Upper lobe of left lung (tissue), 6 donors: Measurements from ENCODE around the gene ZNF709. TPM values are rescaled to one million over a fixed set of nuclear protein-coding genes. Genes with fewer than 3 reads are reported as not detected.

Experiments
- ATAC-seq, 2 donors: fragments of 200-7000 bp; cut with Tn5 transposase; one replicate each; pipeline ENCODE4 v1.9.1; 2022; ENCODE audit warnings: mild to moderate bottlenecking in 2 of 2, moderate library complexity in 2 of 2; ENCODE audit not compliant: low FRiP score in 2 of 2
- DNase-seq, 2 donors: peaks; one replicate each; pipeline ENCODE4 v3.0.0-alpha.2; 2019 to 2020
- H3K27ac ChIP-seq, 4 donors: fragments of 200-600 bp; sonication (generic); one replicate each; pipeline ENCODE4 v1.5.1; 2016 to 2019
- H3K27me3 ChIP-seq, 4 donors: fragments of 200-600 bp; sonication (generic); one replicate each; pipeline ENCODE4 v1.5.1; 2017 to 2019
- H3K36me3 ChIP-seq, 4 donors: fragments of 200-600 bp; sonication (generic); one replicate each; pipeline ENCODE4 v1.5.1; 2016 to 2019
- H3K4me1 ChIP-seq, 4 donors: fragments of 200-600 bp; sonication (generic); one replicate each; pipeline ENCODE4 v1.5.1; 2018 to 2019
- H3K4me3 ChIP-seq, 4 donors: fragments of 200-600 bp; sonication (generic); one replicate each; pipeline ENCODE4 v1.5.1; 2017 to 2019; ENCODE audit warnings: mild to moderate bottlenecking in 2 of 4, moderate library complexity in 1 of 4
- H3K9me3 ChIP-seq, 4 donors: fragments of 200-600 bp; sonication (generic); one replicate each; pipeline ENCODE4 v1.5.1; 2018 to 2019
- EP300 ChIP-seq, 4 donors: sonication (generic); formaldehyde crosslinking; IDR thresholded peaks; one replicate each; pipeline ENCODE4 v1.5.1; 2017; ENCODE audit warnings: antibody characterized with exemption in 4 of 4, control low read depth in 2 of 4
- POLR2A ChIP-seq, 4 donors: fragments of 450-650 bp; IDR thresholded peaks; one replicate each; pipeline ENCODE4 v1.5.1; 2016 to 2017; ENCODE audit warnings: antibody characterized with exemption in 4 of 4, mild to moderate bottlenecking in 2 of 4
- POLR2AphosphoS5 ChIP-seq, 2 donors: sonication (generic); formaldehyde crosslinking; IDR thresholded peaks; one replicate each; pipeline ENCODE4 v1.5.1; 2017; ENCODE audit warnings: antibody characterized with exemption in 2 of 2
- WGBS, 2 donors: methylation state at CpG; one replicate each; pipeline ENCODE4 v1.1.5; 2017 to 2018; 5-methylcytosine and 5-hydroxymethylcytosine counted together
- total RNA-seq, 6 donors: library from RNA; depleted of rRNA in 4 of 6; stranded (reverse); fragments of >200 nt in 4 of 6; gene quantifications; one replicate each; pipeline versions ENCODE4 v1.1.0 to v1.2.1, GENCODE V29; 2016 to 2021
- TF ChIP-seq, protein P1 (sequence below), 6 experiments: fragments of 450-650 bp in 4 of 6; fragments of 200-600 bp in 2 of 6; sonication (generic) in 2 of 6; IDR thresholded peaks; one replicate each; pipeline ENCODE4 v1.5.1; 2016 to 2019; ENCODE audit warnings: antibody characterized with exemption in 6 of 6
- donor health status: DM: no; HTN: no; CAD: no; lungs with moderate emphysema.
- donor health status: DM: no; HTN: yes; CAD: no; lungs with severe emphysema.

ZNF709 gene
- total RNA-seq = 10 to 100 TPM in 1 of 6 donors, 1 to 10 TPM in 5; 1.9 to 11.2 (median 2.5) TPM

DNA sequence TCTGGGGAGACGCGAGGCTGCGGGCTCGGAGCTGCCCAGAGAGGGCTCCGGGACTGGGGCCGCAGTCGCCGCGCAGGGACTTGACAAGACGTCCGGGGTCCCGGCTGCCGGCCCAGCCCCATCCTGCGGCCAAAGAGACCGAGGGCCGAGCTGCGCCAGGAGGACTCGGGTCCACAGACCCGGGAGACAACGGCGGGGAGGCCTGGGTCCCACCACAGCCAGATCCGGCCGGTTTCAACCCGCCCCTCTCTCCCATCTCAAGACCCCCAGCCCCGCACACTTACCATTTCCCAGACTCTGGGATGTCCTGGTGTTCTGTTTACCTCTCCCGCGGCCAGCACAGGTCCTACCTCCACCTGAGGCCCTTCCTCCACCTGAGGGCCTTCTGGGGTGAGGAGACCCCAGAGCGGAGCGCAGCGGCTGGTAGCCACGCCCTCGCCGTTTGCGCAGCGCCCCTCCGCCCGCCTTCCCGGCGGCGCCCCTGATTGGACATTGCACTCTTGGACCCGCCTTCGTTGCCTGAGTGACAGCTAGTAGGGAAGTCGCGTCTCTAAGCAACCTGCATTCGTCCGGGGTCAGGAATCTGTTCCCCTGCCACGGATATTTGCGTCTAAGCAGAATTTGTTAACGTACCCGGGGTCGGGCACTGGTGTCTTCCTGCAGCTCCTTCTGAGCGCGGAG, at the start of gene ZNF709:
TSS of gene ZNF709 (minus strand) at position 446 of the 681 bp plus-strand sequence. CDS start at position 287, 159 bp downstream.
- 0 to 3% methylated on average over 14 to 33 of the region's 53 CpGs for WGBS, 2 donors
- H3K36me3 ChIP-seq = no peaks in the 10 kb centered on the region
- H3K27me3 ChIP-seq = no peaks in the 10 kb centered on the region
- H3K27ac ChIP-seq = peak within 1 kb of the TSS; percentile 65 to 84 (median 78)
- ATAC-seq = peak; percentile 95 to 100
- DNase-seq = peak; percentile 93 to 95
- TF ChIP-seq POLR2AphosphoS5 (IDR thresholded peaks at IDR 0.05) (peak in 1 of 2 donors; percentile 81), EP300 (IDR thresholded peaks at IDR 0.05) (no peak), POLR2A (IDR thresholded peaks at IDR 0.05) (peak in 3 of 4 donors; percentile 44 to 71 (median 70))
- TF ChIP-seq, protein P1, sequence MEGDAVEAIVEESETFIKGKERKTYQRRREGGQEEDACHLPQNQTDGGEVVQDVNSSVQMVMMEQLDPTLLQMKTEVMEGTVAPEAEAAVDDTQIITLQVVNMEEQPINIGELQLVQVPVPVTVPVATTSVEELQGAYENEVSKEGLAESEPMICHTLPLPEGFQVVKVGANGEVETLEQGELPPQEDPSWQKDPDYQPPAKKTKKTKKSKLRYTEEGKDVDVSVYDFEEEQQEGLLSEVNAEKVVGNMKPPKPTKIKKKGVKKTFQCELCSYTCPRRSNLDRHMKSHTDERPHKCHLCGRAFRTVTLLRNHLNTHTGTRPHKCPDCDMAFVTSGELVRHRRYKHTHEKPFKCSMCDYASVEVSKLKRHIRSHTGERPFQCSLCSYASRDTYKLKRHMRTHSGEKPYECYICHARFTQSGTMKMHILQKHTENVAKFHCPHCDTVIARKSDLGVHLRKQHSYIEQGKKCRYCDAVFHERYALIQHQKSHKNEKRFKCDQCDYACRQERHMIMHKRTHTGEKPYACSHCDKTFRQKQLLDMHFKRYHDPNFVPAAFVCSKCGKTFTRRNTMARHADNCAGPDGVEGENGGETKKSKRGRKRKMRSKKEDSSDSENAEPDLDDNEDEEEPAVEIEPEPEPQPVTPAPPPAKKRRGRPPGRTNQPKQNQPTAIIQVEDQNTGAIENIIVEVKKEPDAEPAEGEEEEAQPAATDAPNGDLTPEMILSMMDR (IDR thresholded peaks at IDR 0.05) = no peak
- peaks cover 6 to 27% (median 18%) of the 10 kb centered on the region in 4 donors for H3K4me1 ChIP-seq
- no peaks in the 10 kb centered on the region for H3K9me3 ChIP-seq
- peak within 1 kb of the TSS; percentile 68 to 86 (median 84) for H3K4me3 ChIP-seq

DNA sequence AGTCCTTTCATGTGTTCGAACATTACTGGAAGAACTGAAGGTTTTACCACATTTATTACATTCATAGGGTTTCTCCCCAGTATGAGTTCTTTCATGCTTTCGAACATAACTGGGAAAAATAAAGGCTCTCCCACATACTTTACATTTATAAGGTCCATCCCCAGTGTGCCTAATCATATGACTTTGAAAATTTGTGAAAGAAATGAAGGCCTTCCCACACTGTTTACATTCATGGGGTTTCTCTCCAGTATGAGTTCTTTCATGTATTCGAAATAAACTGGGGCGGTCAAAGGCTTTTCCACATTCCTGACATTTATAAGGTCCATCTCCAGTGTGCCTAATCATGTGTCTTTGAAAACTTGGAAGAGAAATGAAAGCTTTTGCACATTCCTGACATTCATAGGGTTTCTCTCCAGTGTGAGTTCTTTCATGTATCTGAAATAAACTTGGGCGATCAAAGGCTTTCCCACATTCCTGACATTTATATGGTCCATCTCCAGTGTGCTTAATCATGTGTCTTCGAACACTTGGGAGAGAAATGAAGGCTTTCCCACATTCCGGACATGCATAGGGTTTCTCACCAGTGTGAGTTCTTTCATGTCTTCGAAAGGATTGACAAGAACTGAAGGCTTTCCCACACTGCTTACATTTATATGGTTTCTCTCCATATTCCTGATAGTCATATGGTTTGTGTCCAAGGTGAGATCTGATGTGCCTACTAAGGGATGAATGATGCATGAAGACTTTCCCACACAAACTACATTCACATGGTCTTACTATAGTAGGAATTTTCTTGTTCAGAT, 42.6 kb upstream of the ZNF709 start:
- no peaks in the 10 kb centered on the region for H3K4me1 ChIP-seq
- peaks cover 19 to 74% (median 59%) of the 10 kb centered on the region in 4 donors for H3K36me3 ChIP-seq
- no peak for TF ChIP-seq POLR2A (IDR thresholded peaks at IDR 0.05)
- no peak for TF ChIP-seq POLR2AphosphoS5 (IDR thresholded peaks at IDR 0.05)
- TF ChIP-seq EP300 (IDR thresholded peaks at IDR 0.05) = no peak
- TF ChIP-seq, protein P1 (IDR thresholded peaks at IDR 0.05) = no peak
- H3K27me3 ChIP-seq = no peaks in the 10 kb centered on the region
- ATAC-seq = no peak
- H3K27ac ChIP-seq = no peak overlapping the region
- no peak overlapping the region for H3K4me3 ChIP-seq
- WGBS, 2 donors = 95 to 97% methylated on average over 8 of the region's 8 CpGs
- H3K9me3 ChIP-seq = peaks cover 95 to 99% (median 98%) of the 10 kb centered on the region in 4 donors
- DNase-seq = no peak

DNA sequence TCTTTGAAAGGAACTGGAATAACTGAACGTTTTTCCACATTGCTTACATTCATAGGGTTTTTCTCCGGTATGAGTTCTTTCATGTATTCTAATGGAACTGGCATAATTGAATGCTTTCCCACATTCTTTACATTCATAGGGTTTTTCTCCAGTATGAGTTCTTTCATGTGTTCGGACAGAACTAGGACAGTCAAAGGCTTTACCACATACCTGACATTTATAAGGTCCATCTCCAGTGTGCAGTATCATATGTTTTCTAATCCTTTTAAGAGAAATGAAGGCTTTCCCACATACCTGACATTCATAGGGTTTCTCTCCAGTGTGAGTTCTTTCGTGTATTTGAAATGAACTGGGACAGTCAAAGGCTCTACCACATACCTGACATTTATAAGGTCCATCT, 41.9 kb upstream of the ZNF709 start:
- Histone ChIP-seq H3K27ac (no peak overlapping the region), H3K36me3 (peaks cover 19 to 71% (median 59%) of the 10 kb centered on the region in 4 donors), H3K9me3 (peaks cover 97 to 100% (median 99%) of the 10 kb centered on the region in 4 donors), H3K4me1 (no peaks in the 10 kb centered on the region), H3K27me3 (no peaks in the 10 kb centered on the region), H3K4me3 (no peak overlapping the region)
- WGBS, 2 donors = 95 to 97% methylated on average over 4 of the region's 4 CpGs
- ATAC-seq = no peak
- TF ChIP-seq POLR2AphosphoS5 (IDR thresholded peaks at IDR 0.05) (no peak), POLR2A (IDR thresholded peaks at IDR 0.05) (no peak), EP300 (IDR thresholded peaks at IDR 0.05) (no peak)
- TF ChIP-seq, protein P1 (IDR thresholded peaks at IDR 0.05) = no peak
- DNase-seq = no peak

DNA sequence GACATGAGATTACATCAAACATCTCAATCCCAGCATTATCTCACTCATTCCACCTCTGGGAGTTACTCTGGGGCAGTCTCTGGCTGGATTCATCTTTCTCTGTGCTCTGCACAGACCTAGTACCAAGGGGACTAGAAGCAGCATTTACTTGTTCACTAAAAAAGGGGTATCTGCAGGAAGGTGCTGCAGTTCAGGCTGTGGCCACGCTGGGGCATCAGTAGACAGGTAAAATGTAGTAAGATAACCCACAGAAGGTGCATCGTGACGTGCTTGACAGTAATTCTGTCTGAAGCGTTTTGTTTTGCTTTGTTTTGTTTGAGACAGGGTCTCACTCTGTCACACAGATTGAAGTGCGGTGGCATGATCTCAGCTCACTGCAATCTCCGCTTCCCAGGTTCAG, 37.4 kb upstream of the ZNF709 start:
- ATAC-seq (no peak), DNase-seq (no peak)
- H3K27ac ChIP-seq = no peak overlapping the region
- H3K36me3 ChIP-seq = peaks cover 9 to 30% (median 21%) of the 10 kb centered on the region in 4 donors
- TF ChIP-seq, protein P1 (IDR thresholded peaks at IDR 0.05) = no peak
- TF ChIP-seq POLR2AphosphoS5 (IDR thresholded peaks at IDR 0.05) = no peak
- no peak for TF ChIP-seq POLR2A (IDR thresholded peaks at IDR 0.05)
- no peak for TF ChIP-seq EP300 (IDR thresholded peaks at IDR 0.05)
- peaks cover 82 to 100% (median 96%) of the 10 kb centered on the region in 4 donors for H3K9me3 ChIP-seq
- WGBS, 2 donors = 69 to 82% methylated on average over 6 of the region's 6 CpGs
- H3K4me1 ChIP-seq = no peaks in the 10 kb centered on the region
- no peaks in the 10 kb centered on the region for H3K27me3 ChIP-seq
- no peak overlapping the region for H3K4me3 ChIP-seq
